Lower leg skin (tissue), 4 donors: ENCODE measurements around the gene PNPLA8. TPM values are rescaled to one million over a fixed set of nuclear protein-coding genes. Genes with fewer than 3 reads are reported as not detected.

Experiments used
- DNase-seq, 2 donors: peaks; one replicate each; pipeline ENCODE4 v3.0.0-alpha.2; 2019; ENCODE audit warnings: low spot score in 2 of 2
- H3K4me3 ChIP-seq: fragments of 200-600 bp; sonication (generic); 2 replicates; pipeline ENCODE4 v1.5.1; 2017; ENCODE audit warnings: mild to moderate bottlenecking, low read depth; ENCODE audit not compliant: poor library complexity, severe bottlenecking
- CTCF ChIP-seq, 3 donors: fragments of 450-650 bp; IDR thresholded peaks; one replicate each; pipeline ENCODE4 v1.5.1; 2016; ENCODE audit warnings: antibody characterized with exemption in 3 of 3, mild to moderate bottlenecking in 3 of 3, moderate library complexity in 2 of 3
- POLR2A ChIP-seq, 2 donors: fragments of 450-650 bp; IDR thresholded peaks; one replicate each; pipeline ENCODE4 v1.6.1; 2016 to 2017; ENCODE audit warnings: antibody characterized with exemption in 2 of 2, mild to moderate bottlenecking in 1 of 2, moderate library complexity in 1 of 2
- WGBS, 2 donors: methylation state at CpG; one replicate each; pipeline ENCODE4 v1.1.5; 2018; 5-methylcytosine and 5-hydroxymethylcytosine counted together
- intact Hi-C: fragments of 100-400 bp; cut with DNase I; formaldehyde crosslinking; loops from one replicate; pipeline ENCODE4 v1.15.0; 2023; ENCODE audit warnings: low total_unique reads
- total RNA-seq, 4 donors: library from RNA; depleted of rRNA; stranded (reverse); fragments of >200 nt; gene quantifications; one replicate each; pipeline ENCODE4 v1.1.0, GENCODE V29; 2016

PNPLA8 gene
- total RNA-seq, 4 donors from 2014 or later: 25.6 to 37.1 (median 33.3) TPM

- 86 to 90% methylated on average over 4 of the region's 4 CpGs for whole genome bisulfite sequencing, 2 donors
- no peak overlapping the region for H3K4me3 ChIP-seq
- intact Hi-C loops: no loop called here
- TF ChIP-seq POLR2A (IDR thresholded peaks at IDR 0.05) (no peak), CTCF (IDR thresholded peaks at IDR 0.05) (no peak)
- DNase-seq: no peak
Measured at GRCh38 chr7:108488768-108489538, 37.0 kb downstream of the PNPLA8 start.

- intact Hi-C loops: no loop called here
- DNase-seq: no peak
- TF ChIP-seq CTCF (IDR thresholded peaks at IDR 0.05) (no peak), POLR2A (IDR thresholded peaks at IDR 0.05) (no peak)
- H3K4me3 ChIP-seq: no peak overlapping the region
Measured at GRCh38 chr7:108487646-108488045, 38.3 kb downstream of the PNPLA8 start.

GRCh38 chr7:108486291-108486966, 39.5 kb downstream of the PNPLA8 start:
- intact Hi-C loops: no loop called here
- H3K4me3 ChIP-seq: no peak overlapping the region
- TF ChIP-seq CTCF (IDR thresholded peaks at IDR 0.05): no peak
- no peak for TF ChIP-seq POLR2A (IDR thresholded peaks at IDR 0.05)
- WGBS, 2 donors: 92% methylated on average over 5 of the region's 5 CpGs
- DNase-seq: no peak

- intact Hi-C loops: no loop called here
- no peak overlapping the region for H3K4me3 ChIP-seq
- TF ChIP-seq POLR2A (IDR thresholded peaks at IDR 0.05) (no peak), CTCF (IDR thresholded peaks at IDR 0.05) (no peak)
- WGBS, 2 donors: 67 to 100% methylated on average over 1 of the region's 1 CpG
- no peak for DNase-seq
Measured at GRCh38 chr7:108484137-108484536, 41.8 kb downstream of the PNPLA8 start.

- no peak for DNase-seq
- intact Hi-C loops: no loop called here
- 96 to 97% methylated on average over 5 of the region's 5 CpGs for WGBS, 2 donors
- no peak overlapping the region for H3K4me3 ChIP-seq
- TF ChIP-seq POLR2A (IDR thresholded peaks at IDR 0.05) (no peak), CTCF (IDR thresholded peaks at IDR 0.05) (no peak)
Measured at GRCh38 chr7:108480311-108480710, 45.6 kb downstream of the PNPLA8 start.
